Esophagus squamous epithelium (tissue), 4 donors: Measurements from ENCODE around the gene ZNF490.

Experiments used
- CTCF ChIP-seq, 6 experiments: fragments of 450-650 bp in 4 of 6; fragments of 200-600 bp in 2 of 6; sonication (generic) in 2 of 6; IDR thresholded peaks; one replicate each; pipeline ENCODE4 v1.5.1; 2016 to 2019; ENCODE audit warnings: antibody characterized with exemption in 6 of 6, mild to moderate bottlenecking in 4 of 6, moderate library complexity in 4 of 6
- POLR2A ChIP-seq, 4 donors: fragments of 450-650 bp; IDR thresholded peaks; one replicate each; pipeline ENCODE4 v1.6.1; 2017; ENCODE audit warnings: antibody characterized with exemption in 4 of 4, mild to moderate bottlenecking in 4 of 4, moderate library complexity in 3 of 4

GRCh38 chr19:12607631-12608030, 3.0 kb downstream of the ZNF490 start:
- no peak for TF ChIP-seq CTCF (IDR thresholded peaks at IDR 0.05)
- TF ChIP-seq POLR2A (IDR thresholded peaks at IDR 0.05), result no peak
